Left renal pelvis (tissue), 4 donors: ENCODE data around the gene CITED2. TPM values are rescaled to one million over a fixed set of nuclear protein-coding genes. Genes with fewer than 3 reads are reported as not detected.
"Not testable (repeated sequence)": the region's sequence is repeated elsewhere in the genome, so short reads cannot be mapped to it uniquely, and the experiment has no call there.

Experiments used
- DNase-seq, 4 donors: peaks; one replicate each; pipeline ENCODE4 v3.0.0-alpha.2; 2013; ENCODE audit warnings: low read depth in 4 of 4, low spot score in 3 of 4
- polyA plus RNA-seq, 4 donors: library from polyadenylated mRNA; unstranded; fragments of 120-200 nt; gene quantifications; one replicate each; pipeline ENCODE4 v1.2.1, GENCODE V29; 2013; ENCODE audit not compliant: insufficient read length in 4 of 4

The CITED2 gene, protein sequence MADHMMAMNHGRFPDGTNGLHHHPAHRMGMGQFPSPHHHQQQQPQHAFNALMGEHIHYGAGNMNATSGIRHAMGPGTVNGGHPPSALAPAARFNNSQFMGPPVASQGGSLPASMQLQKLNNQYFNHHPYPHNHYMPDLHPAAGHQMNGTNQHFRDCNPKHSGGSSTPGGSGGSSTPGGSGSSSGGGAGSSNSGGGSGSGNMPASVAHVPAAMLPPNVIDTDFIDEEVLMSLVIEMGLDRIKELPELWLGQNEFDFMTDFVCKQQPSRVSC
- polyA plus RNA-seq, result 100 to 1,000 TPM; 104 to 202 (median 163) TPM

DNA sequence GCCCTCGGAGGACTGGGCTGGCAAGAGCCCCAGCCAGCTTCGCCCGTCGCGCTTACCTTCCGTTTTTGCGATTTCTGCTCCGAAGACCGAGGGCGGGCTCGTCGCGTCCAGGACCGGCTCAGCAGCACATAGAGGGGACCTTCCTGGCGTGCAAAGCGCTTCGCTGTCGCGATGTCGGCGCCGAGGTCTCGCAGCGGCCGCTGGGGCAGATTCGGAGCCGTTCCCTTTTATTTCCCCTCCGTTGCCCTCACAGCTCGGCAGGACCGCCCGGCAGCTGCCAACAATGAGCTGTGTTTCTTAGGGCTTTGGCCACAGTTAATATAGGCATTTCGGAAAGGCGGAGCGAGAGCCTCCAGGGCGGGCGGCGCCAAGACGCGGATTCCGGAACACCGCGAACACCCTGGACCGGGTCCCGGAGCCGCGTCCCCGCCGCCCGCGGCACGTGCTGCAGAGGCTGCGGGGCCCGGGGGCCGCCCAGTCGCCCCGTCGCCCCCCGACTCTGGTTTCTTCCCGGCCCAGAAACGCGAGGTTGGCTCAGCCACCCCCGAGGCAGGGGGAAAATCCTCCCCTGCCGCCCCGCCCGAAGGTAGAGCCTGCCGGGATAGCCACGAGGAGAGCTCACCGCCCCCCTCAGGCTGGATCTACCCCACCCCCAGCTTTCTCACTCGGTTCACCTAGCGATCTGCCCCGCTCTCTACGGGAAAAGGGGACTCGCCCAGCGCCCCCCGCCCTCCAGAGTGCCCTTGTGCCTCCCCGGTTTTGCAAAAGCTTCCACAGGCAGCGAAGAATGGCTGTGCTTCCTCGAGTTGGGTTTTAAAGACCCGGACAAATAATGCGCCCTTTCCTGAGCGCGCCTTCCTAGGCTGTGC lies at the start of gene CITED2:
Gene CITED2, minus strand, starts transcription at position 292 of the 869 bp plus-strand sequence. CDS start 704 bp downstream, outside the sequence.
- peak; percentile 87 to 93 (median 88) for DNase-seq

DNA sequence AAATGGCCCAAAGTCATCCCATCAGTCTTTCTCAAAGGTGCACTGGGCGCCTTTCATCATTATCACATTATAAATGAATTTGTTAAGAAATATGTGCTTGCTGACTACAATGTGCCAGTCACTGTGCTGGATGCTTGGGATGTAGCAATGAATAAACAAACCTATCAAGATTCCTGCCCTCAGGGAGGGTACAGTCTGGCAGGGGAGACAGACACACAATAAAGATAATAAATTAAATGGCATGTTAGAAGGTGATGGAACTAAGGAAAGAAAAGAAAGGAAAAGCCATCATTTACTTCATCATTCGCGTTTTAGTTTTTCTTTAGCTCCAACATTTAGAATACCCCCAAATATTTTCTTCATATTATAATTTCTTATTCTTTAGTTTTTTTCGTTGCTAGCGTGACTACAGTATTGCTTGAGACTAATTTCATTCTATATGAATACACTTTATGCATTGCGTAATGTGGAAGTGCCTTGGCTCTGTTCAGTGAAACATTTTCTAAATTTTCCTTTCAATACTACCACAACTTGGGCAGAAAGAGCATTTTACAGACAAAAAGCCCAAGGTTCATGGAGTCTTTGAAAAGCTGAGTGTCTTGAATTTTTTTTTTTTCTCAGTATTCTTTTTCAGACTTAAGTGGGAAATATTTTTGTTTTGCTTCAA lies 48.7 kb upstream of the CITED2 start:
- no peak for DNase-seq

DNA sequence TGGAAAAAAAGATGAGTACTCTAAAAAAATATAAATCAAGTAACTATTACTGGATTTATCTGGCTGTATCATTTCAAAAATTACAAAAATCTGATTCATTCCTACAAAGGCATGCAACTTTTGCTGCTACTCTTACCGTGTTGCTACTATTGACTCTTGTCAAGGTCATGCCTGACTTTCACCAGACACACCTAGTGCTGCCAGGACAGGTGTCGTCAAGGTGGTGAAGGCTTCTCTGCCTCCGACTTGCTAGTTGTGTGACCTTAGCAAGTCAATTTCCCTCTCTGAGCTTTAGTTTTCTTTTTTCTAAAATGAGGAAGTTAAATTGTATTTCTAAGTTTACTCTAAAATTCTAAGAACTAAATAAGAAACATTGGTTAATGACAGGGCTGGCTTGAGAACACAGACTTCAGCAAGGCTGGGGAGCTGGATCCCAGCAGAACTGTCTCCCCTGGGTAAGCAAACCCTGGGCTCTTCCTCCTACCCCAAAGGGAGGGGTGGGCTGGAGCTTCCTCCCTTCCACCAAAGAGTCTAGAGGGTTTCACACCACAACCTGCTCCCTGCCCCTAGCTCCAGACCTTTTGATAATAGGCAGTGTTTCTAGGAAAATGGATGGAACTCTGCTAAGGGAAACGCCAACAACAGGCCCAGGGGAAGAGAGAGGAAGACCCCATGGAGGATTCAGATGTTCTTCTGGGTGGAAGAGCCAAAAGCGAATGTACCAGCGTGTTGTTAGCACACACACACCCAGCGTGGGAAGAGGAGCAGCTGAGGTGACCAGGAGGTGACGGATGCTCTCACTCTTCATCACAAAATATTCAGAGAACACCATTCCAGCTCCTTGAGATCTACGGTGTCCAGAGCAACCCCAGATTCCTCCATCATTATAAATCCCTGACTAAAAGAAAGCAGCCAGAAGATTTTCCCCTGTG lies 47.9 kb upstream of the CITED2 start:
- no peak for DNase-seq

DNA sequence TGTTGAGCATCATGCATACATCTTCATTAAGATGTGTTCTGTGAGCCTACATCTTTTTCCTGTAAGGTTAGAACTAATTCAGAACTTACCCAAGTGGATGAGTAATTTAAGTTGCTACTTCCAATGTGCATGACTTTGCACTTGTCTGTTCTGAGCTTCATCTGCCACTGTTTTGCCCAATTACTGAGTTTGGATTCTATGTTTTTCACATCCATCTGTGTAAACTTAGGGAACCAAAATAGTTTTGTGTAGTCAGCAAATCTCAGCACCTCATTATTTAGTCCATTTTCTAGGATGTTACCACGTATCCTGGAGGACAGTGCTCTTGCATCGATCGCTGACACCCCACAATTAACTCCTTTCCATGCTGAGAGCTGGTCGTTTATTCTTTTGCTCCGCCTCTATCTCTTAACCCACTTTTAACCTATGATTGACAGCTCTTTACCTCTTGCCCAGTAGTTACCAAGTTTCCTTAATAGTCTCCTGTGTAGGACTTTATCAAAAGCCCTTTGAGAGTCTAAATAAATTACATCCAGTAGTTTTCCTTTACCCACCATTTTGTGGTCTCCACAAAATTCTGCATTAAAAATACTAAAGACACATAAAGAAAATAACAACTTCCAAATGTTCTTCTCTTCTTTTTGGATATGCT lies 44.2 kb upstream of the CITED2 start:
- DNase-seq, result no peak

- no peak for DNase-seq
Measured at GRCh38 chr6:139416146-139416545, 41.7 kb upstream of the CITED2 start.

- no peak for DNase-seq
Measured at GRCh38 chr6:139415365-139415764, 40.9 kb upstream of the CITED2 start.

- not testable (repeated sequence) for DNase-seq
Measured at GRCh38 chr6:139412103-139412502, 37.7 kb upstream of the CITED2 start.

DNA sequence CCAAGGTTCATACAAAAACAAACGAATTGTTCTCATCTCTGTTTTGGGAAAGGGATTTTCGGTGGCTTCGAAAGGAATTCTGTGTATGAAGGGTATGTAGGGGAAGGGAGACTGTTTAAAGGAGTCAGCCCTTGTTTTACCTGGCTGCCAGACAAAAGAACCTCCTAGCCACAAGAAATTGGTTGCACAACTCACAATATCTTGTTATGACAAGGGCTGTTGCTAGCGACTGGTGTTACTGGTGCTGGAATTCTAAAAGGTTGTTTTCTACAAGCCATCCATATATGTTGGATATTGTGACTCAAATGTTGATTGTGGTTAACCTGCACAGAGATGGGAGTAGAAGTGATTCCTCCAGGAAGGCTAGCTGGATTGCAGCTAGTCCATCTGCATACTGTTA lies 34.6 kb upstream of the CITED2 start:
- no peak for DNase-seq

DNA sequence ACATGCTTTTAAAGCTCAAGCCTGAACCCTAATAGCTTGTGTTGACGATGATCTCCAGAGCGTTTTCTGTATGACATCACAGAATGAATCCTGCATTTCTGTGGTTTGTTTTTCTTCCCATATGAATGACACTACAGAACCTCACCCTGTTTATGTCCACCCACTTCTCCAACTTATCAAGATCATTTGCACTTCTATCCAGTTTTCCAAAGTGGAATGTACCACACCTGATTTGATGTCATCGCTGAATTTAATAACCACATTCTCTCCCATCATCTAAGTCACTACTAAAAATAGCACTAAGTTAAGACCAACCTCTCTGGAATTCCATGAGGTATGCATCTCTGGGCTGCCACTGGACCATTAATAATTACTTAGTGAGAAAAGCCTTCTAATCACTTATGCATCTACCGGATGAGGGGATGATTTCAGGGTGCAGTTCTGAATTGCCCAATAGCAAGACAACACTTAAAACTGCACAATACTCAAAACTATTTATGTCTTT lies 33.3 kb upstream of the CITED2 start:
- no peak for DNase-seq

GRCh38 chr6:139406577-139407343 lies 32.3 kb upstream of the CITED2 start:
- DNase-seq, result no peak

- no peak for DNase-seq
Measured at GRCh38 chr6:139402876-139403386, 28.5 kb upstream of the CITED2 start.

DNA sequence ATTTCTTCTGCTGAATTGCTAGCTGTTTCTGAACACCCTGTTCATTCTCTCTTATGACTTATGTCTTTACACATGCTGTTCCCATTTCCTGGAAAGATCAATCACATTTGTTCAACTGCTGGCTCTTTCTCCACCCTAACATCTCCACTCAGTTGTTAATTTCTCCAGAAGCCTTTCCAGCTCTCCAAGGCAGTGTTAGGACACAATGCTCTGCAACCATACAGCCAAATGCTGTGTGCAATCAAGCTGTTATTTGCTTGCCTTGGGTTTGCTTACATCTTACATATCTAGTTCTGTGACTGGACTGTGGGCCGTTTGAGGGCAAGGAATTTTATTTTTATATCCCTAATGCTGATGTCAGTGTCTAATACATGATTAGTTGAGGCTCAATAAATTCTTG lies 24.2 kb upstream of the CITED2 start:
- no peak for DNase-seq

GRCh38 chr6:139395891-139396301 lies 21.4 kb upstream of the CITED2 start:
- no peak for DNase-seq

GRCh38 chr6:139395371-139395770 lies 20.9 kb upstream of the CITED2 start:
- DNase-seq, result no peak

DNA sequence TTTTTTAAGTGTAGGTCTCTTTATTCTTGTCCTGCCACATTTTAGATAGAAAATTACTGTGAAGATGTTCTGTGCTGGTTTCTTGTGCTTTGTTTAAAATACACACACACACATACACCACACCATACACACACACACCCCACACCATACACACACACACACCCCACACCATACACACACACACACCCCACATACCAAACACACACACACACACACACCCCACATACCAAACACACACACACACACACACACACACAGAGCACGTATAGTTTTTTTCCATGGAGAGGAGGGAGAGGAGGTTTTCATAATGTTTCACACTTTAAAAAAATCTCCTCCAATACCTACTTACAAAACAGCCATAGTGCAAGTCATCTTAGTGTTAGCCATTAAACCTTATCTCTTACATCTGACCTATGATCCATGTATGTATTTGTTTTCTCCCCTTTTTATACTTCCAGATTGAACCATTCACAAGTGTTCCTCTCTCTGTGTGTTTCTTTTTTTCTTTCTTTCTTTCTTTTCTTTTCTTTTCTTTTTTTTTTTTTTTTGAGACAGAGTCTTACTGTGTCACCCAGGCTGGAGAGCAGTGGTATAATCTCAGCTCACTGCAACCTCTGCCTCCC lies 19.7 kb upstream of the CITED2 start:
- DNase-seq, result no peak

- no peak for DNase-seq
Measured at GRCh38 chr6:139392794-139393193, 18.3 kb upstream of the CITED2 start.

DNA sequence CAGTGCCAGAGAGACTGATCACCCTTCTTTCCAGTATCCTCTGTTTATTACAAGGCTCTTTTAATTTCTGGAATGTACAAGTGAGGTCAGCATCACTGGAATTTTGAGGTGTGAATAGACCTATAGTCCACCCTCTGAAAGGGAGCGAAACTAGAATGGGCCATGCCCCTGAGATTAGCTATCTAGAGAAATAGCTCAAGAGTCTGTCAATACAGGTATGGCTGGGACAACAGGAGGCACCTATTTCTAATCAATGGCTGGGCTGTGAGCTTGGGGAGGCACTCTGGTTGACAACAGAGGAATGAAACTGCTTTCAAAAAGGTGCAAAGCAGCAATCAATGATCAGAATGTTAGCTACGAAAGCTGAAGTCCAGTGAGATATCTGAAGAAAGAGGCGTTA lies 17.3 kb upstream of the CITED2 start:
- no peak for DNase-seq

GRCh38 chr6:139390447-139390846 lies 16.0 kb upstream of the CITED2 start:
- no peak for DNase-seq
